ENCODE data around the gene PTRH1.

The PTRH1 gene

GRCh38 chr9:127664324-127664677 lies 51.2 kb downstream of the PTRH1 start:
- no peak for DNase-seq
- H3K27ac ChIP-seq, result no peak overlapping the region
- TF ChIP-seq, protein P1, sequence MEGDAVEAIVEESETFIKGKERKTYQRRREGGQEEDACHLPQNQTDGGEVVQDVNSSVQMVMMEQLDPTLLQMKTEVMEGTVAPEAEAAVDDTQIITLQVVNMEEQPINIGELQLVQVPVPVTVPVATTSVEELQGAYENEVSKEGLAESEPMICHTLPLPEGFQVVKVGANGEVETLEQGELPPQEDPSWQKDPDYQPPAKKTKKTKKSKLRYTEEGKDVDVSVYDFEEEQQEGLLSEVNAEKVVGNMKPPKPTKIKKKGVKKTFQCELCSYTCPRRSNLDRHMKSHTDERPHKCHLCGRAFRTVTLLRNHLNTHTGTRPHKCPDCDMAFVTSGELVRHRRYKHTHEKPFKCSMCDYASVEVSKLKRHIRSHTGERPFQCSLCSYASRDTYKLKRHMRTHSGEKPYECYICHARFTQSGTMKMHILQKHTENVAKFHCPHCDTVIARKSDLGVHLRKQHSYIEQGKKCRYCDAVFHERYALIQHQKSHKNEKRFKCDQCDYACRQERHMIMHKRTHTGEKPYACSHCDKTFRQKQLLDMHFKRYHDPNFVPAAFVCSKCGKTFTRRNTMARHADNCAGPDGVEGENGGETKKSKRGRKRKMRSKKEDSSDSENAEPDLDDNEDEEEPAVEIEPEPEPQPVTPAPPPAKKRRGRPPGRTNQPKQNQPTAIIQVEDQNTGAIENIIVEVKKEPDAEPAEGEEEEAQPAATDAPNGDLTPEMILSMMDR (IDR thresholded peaks at IDR 0.05), result no peak
- H3K27me3 ChIP-seq, result no peaks in the 10 kb centered on the region
- no peaks in the 10 kb centered on the region for H3K9me3 ChIP-seq
- no peaks in the 10 kb centered on the region for H3K4me1 ChIP-seq
- peaks cover 16 to 88% (median 78%) of the 10 kb centered on the region in 3 donors for H3K36me3 ChIP-seq
- intact Hi-C loops (cut with DNase I; ENCODE audit: low total_unique reads), result no loop called here
- H3K4me3 ChIP-seq, result no peak overlapping the region
